WTC11 (cell line): Measurements from ENCODE around the gene DSE.

ENCODE experiments used
- CTCF ChIP-seq: fragments of 200-600 bp; IDR thresholded peaks from 2 replicates; pipeline ENCODE4 v1.8.0; 2022; ENCODE audit warnings: antibody characterized with exemption
- ESRRA ChIP-seq: sonication (generic); formaldehyde crosslinking; IDR thresholded peaks from 2 replicates; pipeline ENCODE4 v1.8.1; 2022; ENCODE audit warnings: mild to moderate bottlenecking, missing genetic modification reagents, borderline replicate concordance
- MXD4 ChIP-seq: fragments of 250-450 bp; sonication (Bioruptor Pico); IDR thresholded peaks from 2 replicates; pipeline ENCODE4 v1.8.0; 2021; ENCODE audit warnings: mild to moderate bottlenecking, moderate library complexity, borderline replicate concordance
- NFE2L1 ChIP-seq: sonication (generic); formaldehyde crosslinking; IDR thresholded peaks from 2 replicates; pipeline ENCODE4 v1.8.1; 2023; ENCODE audit warnings: missing genetic modification reagents
- PREB ChIP-seq: sonication (generic); formaldehyde crosslinking; IDR thresholded peaks from 2 replicates; pipeline ENCODE4 v1.8.1; 2022; ENCODE audit warnings: mild to moderate bottlenecking, missing genetic modification reagents, moderate library complexity, borderline replicate concordance
- USF2 ChIP-seq: sonication (generic); formaldehyde crosslinking; IDR thresholded peaks from 2 replicates; pipeline ENCODE4 v1.8.1; 2023; ENCODE audit warnings: mild to moderate bottlenecking, missing genetic modification reagents, moderate library complexity
- ZNF121 ChIP-seq: sonication (generic); formaldehyde crosslinking; IDR thresholded peaks from 2 replicates; pipeline ENCODE4 v1.8.0; 2023; ENCODE audit warnings: missing genetic modification reagents
- TF ChIP-seq, protein P1 (sequence below): sonication (generic); formaldehyde crosslinking; IDR thresholded peaks from 2 replicates; pipeline ENCODE4 v1.8.0; 2022; ENCODE audit warnings: mild to moderate bottlenecking, missing genetic modification reagents
- TF ChIP-seq, protein P2 (sequence below): fragments of 250-450 bp; sonication (Bioruptor Pico); IDR thresholded peaks from 2 replicates; pipeline ENCODE4 v1.8.0; 2021; ENCODE audit warnings: mild to moderate bottlenecking
- TF ChIP-seq, protein P3 (sequence below): sonication (generic); formaldehyde crosslinking; IDR thresholded peaks from 2 replicates; pipeline ENCODE4 v1.8.1; 2022; ENCODE audit warnings: low read depth, mild to moderate bottlenecking, moderate library complexity, missing genetic modification reagents, borderline replicate concordance

DNA sequence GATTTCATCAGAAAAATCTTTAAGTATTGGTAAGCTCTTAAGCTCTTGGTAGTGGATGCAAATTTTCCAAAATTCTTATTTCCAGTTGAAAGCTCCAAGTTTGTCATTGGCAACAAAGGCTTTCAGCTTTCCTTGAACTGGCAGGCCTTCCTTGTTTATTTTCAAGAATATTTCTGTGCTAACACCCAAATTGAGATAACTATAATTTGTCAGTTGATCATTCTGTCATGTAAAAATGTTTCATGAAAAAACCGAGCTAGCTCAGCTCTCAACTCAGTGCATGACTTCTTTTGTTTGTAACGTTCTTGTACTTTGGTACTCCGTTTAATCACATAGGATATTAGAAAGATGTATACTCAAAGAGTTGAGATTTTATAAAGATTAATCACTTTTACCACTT lies 51.5 kb downstream of the DSE start:
- TF ChIP-seq PREB (CRISPR knock-in tag) (no peak), CTCF (no peak), MXD4 (CRISPR knock-in tag) (no peak), USF2 (no peak), ZNF121 (CRISPR knock-in tag) (no peak), NFE2L1 (no peak), ESRRA (CRISPR knock-in tag) (no peak)
- TF ChIP-seq, protein P1, sequence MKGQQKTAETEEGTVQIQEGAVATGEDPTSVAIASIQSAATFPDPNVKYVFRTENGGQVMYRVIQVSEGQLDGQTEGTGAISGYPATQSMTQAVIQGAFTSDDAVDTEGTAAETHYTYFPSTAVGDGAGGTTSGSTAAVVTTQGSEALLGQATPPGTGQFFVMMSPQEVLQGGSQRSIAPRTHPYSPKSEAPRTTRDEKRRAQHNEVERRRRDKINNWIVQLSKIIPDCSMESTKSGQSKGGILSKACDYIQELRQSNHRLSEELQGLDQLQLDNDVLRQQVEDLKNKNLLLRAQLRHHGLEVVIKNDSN (CRISPR knock-in tag) = no peak
- TF ChIP-seq, protein P2, sequence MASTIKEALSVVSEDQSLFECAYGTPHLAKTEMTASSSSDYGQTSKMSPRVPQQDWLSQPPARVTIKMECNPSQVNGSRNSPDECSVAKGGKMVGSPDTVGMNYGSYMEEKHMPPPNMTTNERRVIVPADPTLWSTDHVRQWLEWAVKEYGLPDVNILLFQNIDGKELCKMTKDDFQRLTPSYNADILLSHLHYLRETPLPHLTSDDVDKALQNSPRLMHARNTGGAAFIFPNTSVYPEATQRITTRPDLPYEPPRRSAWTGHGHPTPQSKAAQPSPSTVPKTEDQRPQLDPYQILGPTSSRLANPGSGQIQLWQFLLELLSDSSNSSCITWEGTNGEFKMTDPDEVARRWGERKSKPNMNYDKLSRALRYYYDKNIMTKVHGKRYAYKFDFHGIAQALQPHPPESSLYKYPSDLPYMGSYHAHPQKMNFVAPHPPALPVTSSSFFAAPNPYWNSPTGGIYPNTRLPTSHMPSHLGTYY (CRISPR knock-in tag) = no peak
- TF ChIP-seq, protein P3, sequence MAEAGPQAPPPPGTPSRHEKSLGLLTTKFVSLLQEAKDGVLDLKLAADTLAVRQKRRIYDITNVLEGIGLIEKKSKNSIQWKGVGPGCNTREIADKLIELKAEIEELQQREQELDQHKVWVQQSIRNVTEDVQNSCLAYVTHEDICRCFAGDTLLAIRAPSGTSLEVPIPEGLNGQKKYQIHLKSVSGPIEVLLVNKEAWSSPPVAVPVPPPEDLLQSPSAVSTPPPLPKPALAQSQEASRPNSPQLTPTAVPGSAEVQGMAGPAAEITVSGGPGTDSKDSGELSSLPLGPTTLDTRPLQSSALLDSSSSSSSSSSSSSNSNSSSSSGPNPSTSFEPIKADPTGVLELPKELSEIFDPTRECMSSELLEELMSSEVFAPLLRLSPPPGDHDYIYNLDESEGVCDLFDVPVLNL (CRISPR knock-in tag) = no peak
